HepG2 (cell line): ENCODE measurements around the gene NRG2. TPM values are rescaled to one million over a fixed set of nuclear protein-coding genes. Genes with fewer than 3 reads are reported as not detected.
A peak's percentile ranks its signal among the peaks of the same experiment; 100 is the strongest.

Experiments used
- ATAC-seq: fragments of 200-7000 bp; cut with Tn5 transposase; 3 replicates; pipeline ENCODE4 v1.9.1; 2020; ENCODE audit warnings: mild to moderate bottlenecking, moderate library complexity
- BruUV-seq: library from RNA; stranded (reverse); fragments of 400-500 nt; replicated peaks from 2 replicates; lab custom pipeline; 2021; lab: Mats Ljungman, UMichigan
- CTCF ChIA-PET: fragments of 300-600 bp; formaldehyde crosslinking; extraction: SDS; loops from one replicate; lab custom pipeline; 2021; ENCODE audit warnings: low total read pairs, inconsistent platforms, low intra/inter-chr PET ratio; lab: Yijun Ruan, JAX
- POLR2A ChIA-PET: fragments of 350-600 bp; sonication (Branson Sonifier 250); formaldehyde crosslinking; loops from one replicate; lab custom pipeline; 2020; ENCODE audit warnings: antibody characterized with exemption, inconsistent platforms; lab: Yijun Ruan, JAX
- DNase-seq: peaks from one replicate; pipeline ENCODE4 v3.0.0-alpha.2; 2015; ENCODE audit warnings: low spot score
- FAIRE-seq: peaks from 3 replicates; lab custom pipeline; 2011; peaks lifted over from hg19 to GRCh38; lab: Jason Lieb, UNC
- H2AFZ ChIP-seq: one replicate; pipeline ENCODE4 v1.6.1; 2011; ENCODE audit warnings: low read length, inconsistent platforms
- H3K27ac ChIP-seq: fragments of 300-600 bp; 3 replicates; pipeline ENCODE4 v1.8.0; 2011; ENCODE audit warnings: mixed run types, mild to moderate bottlenecking, mixed read lengths, low read length, inconsistent platforms; ENCODE audit not compliant: insufficient read depth; ENCODE audit errors: extremely low read length
- H3K27me3 ChIP-seq, 2 experiments: fragments of 200-600 bp in 1 of 2; 2 replicates in 1 of 2; 3 replicates in 1 of 2; pipeline versions ENCODE4 v1.6.0 to v1.8.0; 2011; ENCODE audit warnings: low read length in 2 of 2, mild to moderate bottlenecking in 2 of 2, moderate library complexity in 2 of 2, inconsistent platforms in 1 of 2; ENCODE audit not compliant: insufficient read depth in 2 of 2, control insufficient read depth in 1 of 2
- H3K36me3 ChIP-seq, 2 experiments: fragments of 200-600 bp in 1 of 2; replicated peaks in 1 of 2; 2 replicates in 1 of 2; 3 replicates in 1 of 2; pipeline versions ENCODE4 v1.5.1 to v1.8.0; 2011; ENCODE audit warnings: low read length in 2 of 2, inconsistent platforms in 1 of 2; ENCODE audit not compliant: insufficient read depth in 2 of 2, control insufficient read depth in 1 of 2
- H3K4me1 ChIP-seq: 2 replicates; pipeline ENCODE4 v1.5.1; 2012; ENCODE audit warnings: low read length, inconsistent platforms; ENCODE audit not compliant: insufficient read depth
- H3K4me2 ChIP-seq: 2 replicates; pipeline ENCODE4 v1.6.0; 2011; ENCODE audit warnings: low read depth, low read length, inconsistent platforms
- H3K4me3 ChIP-seq, 3 experiments: fragments of 200-600 bp in 1 of 3; sonication (generic), shearing (Covaris generic) in 1 of 3; replicated peaks in 1 of 3; 2 replicates each; pipeline ENCODE4 v1.5.1; 2011 to 2016; ENCODE audit warnings: low read length in 3 of 3, inconsistent platforms in 2 of 3, low read depth in 2 of 3, mild to moderate bottlenecking in 2 of 3, control low read depth in 1 of 3, mixed read lengths in 1 of 3; ENCODE audit not compliant: insufficient read depth in 1 of 3
- H3K79me2 ChIP-seq: one replicate; pipeline ENCODE4 v1.6.1; 2011; ENCODE audit warnings: low read length, inconsistent platforms; ENCODE audit not compliant: insufficient read depth
- H3K9ac ChIP-seq: 2 replicates; pipeline ENCODE4 v1.6.0; 2011; ENCODE audit warnings: mild to moderate bottlenecking, low read depth, low read length, inconsistent platforms; ENCODE audit not compliant: insufficient read depth
- H3K9me3 ChIP-seq: 2 replicates; pipeline ENCODE4 v1.5.1; 2012; ENCODE audit warnings: mild to moderate bottlenecking, low read length
- H4K20me1 ChIP-seq: 2 replicates; pipeline ENCODE4 v1.6.0; 2011; ENCODE audit warnings: inconsistent platforms, mild to moderate bottlenecking, low read length, moderate library complexity; ENCODE audit not compliant: insufficient read depth
- DMTF1 ChIP-seq: sonication (generic); formaldehyde crosslinking; IDR thresholded peaks from 2 replicates; pipeline ENCODE4 v1.4.0; 2020; ENCODE audit warnings: mild to moderate bottlenecking, missing genetic modification reagents
- HNRNPUL1 ChIP-seq: fragments of 200-400 bp; formaldehyde crosslinking; IDR thresholded peaks from 2 replicates; pipeline ENCODE4 v1.6.1; 2017; ENCODE audit warnings: low read depth, mild to moderate bottlenecking, low read length, moderate library complexity
- PRMT3 ChIP-seq: sonication (generic); formaldehyde crosslinking; IDR thresholded peaks from 2 replicates; pipeline ENCODE4 v1.8.1; 2022; ENCODE audit warnings: low read depth, mild to moderate bottlenecking, moderate library complexity, missing genetic modification reagents, borderline replicate concordance
- RELA ChIP-seq: sonication (generic); formaldehyde crosslinking; IDR thresholded peaks from 2 replicates; pipeline ENCODE4 v1.4.0; 2020; ENCODE audit warnings: missing genetic modification reagents
- TARDBP ChIP-seq: sonication (generic); formaldehyde crosslinking; IDR thresholded peaks from 2 replicates; pipeline ENCODE4 v1.8.0; 2022; ENCODE audit warnings: mild to moderate bottlenecking, missing genetic modification reagents
- TCF12 ChIP-seq, 2 experiments: fragments of 450-650 bp in 1 of 2; sonication (generic) in 1 of 2; formaldehyde crosslinking in 1 of 2; IDR thresholded peaks; 2 replicates each; pipeline versions ENCODE4 v1.6.1 to v1.8.0; 2017 to 2022; ENCODE audit warnings: antibody characterized with exemption in 1 of 2, mild to moderate bottlenecking in 1 of 2, missing genetic modification reagents in 1 of 2, moderate library complexity in 1 of 2
- ZMAT5 ChIP-seq: sonication (generic); formaldehyde crosslinking; IDR thresholded peaks from 2 replicates; pipeline ENCODE4 v1.5.0; 2020; ENCODE audit warnings: mild to moderate bottlenecking, low read depth, missing genetic modification reagents, borderline replicate concordance
- ZNF510 ChIP-seq: sonication (generic); formaldehyde crosslinking; IDR thresholded peaks from 2 replicates; pipeline ENCODE4 v1.4.0; 2020; ENCODE audit warnings: low read depth, mild to moderate bottlenecking, missing genetic modification reagents
- ZNF543 ChIP-seq: sonication (generic); formaldehyde crosslinking; IDR thresholded peaks from 2 replicates; pipeline ENCODE4 v1.4.0; 2020; ENCODE audit warnings: mild to moderate bottlenecking, missing genetic modification reagents
- ZNF616 ChIP-seq: sonication (generic); formaldehyde crosslinking; IDR thresholded peaks from 2 replicates; pipeline ENCODE4 v1.5.0; 2020; ENCODE audit warnings: low read depth, mild to moderate bottlenecking, missing genetic modification reagents
- WGBS: methylation state at CpG from one replicate; pipeline ENCODE4 v1.1.6; 2017; ENCODE audit warnings: low lambda C conversion rate; 5-methylcytosine and 5-hydroxymethylcytosine counted together
- in situ Hi-C: cut with HindIII; loops from 2 replicates; pipeline ENCODE4 v1.10.0; 2017; ENCODE audit warnings: low pct_unique_long_range_greater_than_20kb; ENCODE audit not compliant: extremely low pct_ligation_motif_present
- intact Hi-C: fragments of 100-400 bp; cut with micrococcal nuclease; formaldehyde crosslinking; loops from one replicate; pipeline ENCODE4 v1.10.0; 2022; ENCODE audit not compliant: unreplicated experiment
- polyA plus RNA-seq, 8 experiments: library from polyadenylated mRNA; depleted of rRNA in 3 of 8; stranded (reverse) in 7 of 8; unstranded in 1 of 8; fragments of >200 nt; fragmentation: Illumina TruSeq in 4 of 8; extraction: Trizol in 4 of 8; gene quantifications; 2 replicates each; pipeline versions ENCODE4 v1.2.1 to v1.2.3, GENCODE V29; 2011 to 2016; ENCODE audit warnings: low read depth in 4 of 8, missing spikeins in 1 of 8, mixed read lengths in 1 of 8; ENCODE audit not compliant: insufficient read depth in 1 of 8
- total RNA-seq, 5 experiments: library from RNA; depleted of rRNA; stranded (reverse); fragments of >200 nt; fragmentation: Illumina TruSeq; extraction: Trizol; gene quantifications; 2 replicates each; pipeline ENCODE4 v1.2.3, GENCODE V29; 2016; ENCODE audit warnings: low read depth in 1 of 5

NRG2 gene
- total and polyA plus RNA-seq, 2 of the 13 experiments (the other 11 are each of a cell fraction or from before 2014, with no cell fraction given), result not detected

GRCh38 chr5:139942243-139942642 is 100.9 kb downstream of the NRG2 start:
- H3K9ac ChIP-seq, result no peak overlapping the region
- H3K4me1 ChIP-seq, result no peaks in the 10 kb centered on the region
- no peak overlapping the region for H3K4me3 ChIP-seq
- no peak overlapping the region for H3K27ac ChIP-seq
- H2AFZ ChIP-seq, result no peak overlapping the region
- BruUV-seq, result no TSS peak
- H3K27me3 ChIP-seq, result no peaks in the 10 kb centered on the region
- TF ChIP-seq DMTF1 (no peak), ZNF510 (CRISPR knock-in tag) (peak; percentile 84; the same call in 1 of the 2 replicates)
- no peak for ATAC-seq
- H3K36me3 ChIP-seq, result no peaks in the 10 kb centered on the region
- H4K20me1 ChIP-seq, result no peaks in the 10 kb centered on the region
- CTCF ChIA-PET, result no interaction called here
- POLR2A ChIA-PET, result no interaction called here
- WGBS, result 0% methylated on average over 1 of the region's 1 CpG
- intact Hi-C loops, result no loop called here
- FAIRE-seq, result no peak
- no peaks in the 10 kb centered on the region for H3K79me2 ChIP-seq
- no peak for DNase-seq
- H3K9me3 ChIP-seq, result no peaks in the 10 kb centered on the region
- in situ Hi-C loops, result no loop called here
- H3K4me2 ChIP-seq, result no peak overlapping the region

- no peak overlapping the region for H2AFZ ChIP-seq
- no peaks in the 10 kb centered on the region for H3K9me3 ChIP-seq
- no peak overlapping the region for H3K4me3 ChIP-seq
- FAIRE-seq (no peak), DNase-seq (no peak), ATAC-seq (no peak)
- no peak for TF ChIP-seq ZNF616 (CRISPR knock-in tag)
- TF ChIP-seq HNRNPUL1, result no peak
- TF ChIP-seq ZNF543 (CRISPR knock-in tag), result no peak
- TF ChIP-seq TARDBP (CRISPR knock-in tag), result no peak
- no peak for TF ChIP-seq RELA (CRISPR knock-in tag)
- TF ChIP-seq ZMAT5 (CRISPR knock-in tag), result no peak
- TF ChIP-seq TCF12 (IDR thresholded peaks at IDR 0.05), result no peak
- no peak for TF ChIP-seq TCF12 (CRISPR knock-in tag; IDR thresholded peaks at IDR 0.05)
- no peak for TF ChIP-seq PRMT3 (CRISPR knock-in tag)
- H3K79me2 ChIP-seq, result no peaks in the 10 kb centered on the region
- 0% methylated on average over 2 of the region's 2 CpGs for WGBS
- no peak overlapping the region for H3K9ac ChIP-seq
- no TSS peak for BruUV-seq
- no peaks in the 10 kb centered on the region for H3K36me3 ChIP-seq
- ChIA-PET POLR2A (no interaction called here), CTCF (no interaction called here)
- peaks cover 0 to 7% of the 10 kb centered on the region in 2 experiments; a peak in 2 of 5 replicates for H3K27me3 ChIP-seq
- no peaks in the 10 kb centered on the region for H4K20me1 ChIP-seq
- H3K27ac ChIP-seq, result no peak overlapping the region
- H3K4me1 ChIP-seq, result no peaks in the 10 kb centered on the region
- intact Hi-C loops, result no loop called here
- in situ Hi-C loops, result no loop called here
- H3K4me2 ChIP-seq, result no peak overlapping the region
These were observed 112.7 kb downstream of the NRG2 start for GRCh38 chr5:139930406-139930805.
